ENCODE results near the gene KRT26.

DNA sequence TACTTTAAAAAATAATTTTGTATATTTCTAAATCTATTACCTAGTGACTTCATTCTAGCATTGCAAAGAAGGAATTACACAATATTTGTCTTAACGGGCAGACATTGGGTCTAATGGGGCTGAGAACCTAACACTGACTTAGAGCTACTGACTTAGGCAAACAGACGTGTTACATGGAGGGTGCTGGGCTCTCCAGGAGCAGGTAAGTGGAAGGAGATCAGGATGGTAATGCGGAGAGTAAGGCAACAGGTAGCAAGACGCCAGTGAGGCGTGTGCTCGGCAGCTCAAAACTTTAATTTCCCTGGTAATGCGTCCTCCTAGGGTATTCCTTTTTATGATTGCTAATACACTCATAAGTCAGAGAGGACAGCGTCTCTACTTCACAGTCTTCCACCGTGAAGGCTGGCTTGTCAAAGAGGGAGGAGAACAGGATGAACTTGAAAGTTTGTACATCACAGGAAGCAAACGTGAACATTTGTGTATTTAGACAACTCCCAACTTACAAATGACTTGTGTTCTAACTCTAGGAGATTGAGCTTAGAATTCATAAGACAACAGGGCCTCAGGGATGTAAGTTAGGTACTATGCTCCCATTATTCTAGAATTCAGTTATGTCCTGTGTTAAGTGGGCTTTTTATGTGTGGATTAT lies 23.1 kb upstream of the KRT26 start:
- TF ChIP-seq, protein P1, sequence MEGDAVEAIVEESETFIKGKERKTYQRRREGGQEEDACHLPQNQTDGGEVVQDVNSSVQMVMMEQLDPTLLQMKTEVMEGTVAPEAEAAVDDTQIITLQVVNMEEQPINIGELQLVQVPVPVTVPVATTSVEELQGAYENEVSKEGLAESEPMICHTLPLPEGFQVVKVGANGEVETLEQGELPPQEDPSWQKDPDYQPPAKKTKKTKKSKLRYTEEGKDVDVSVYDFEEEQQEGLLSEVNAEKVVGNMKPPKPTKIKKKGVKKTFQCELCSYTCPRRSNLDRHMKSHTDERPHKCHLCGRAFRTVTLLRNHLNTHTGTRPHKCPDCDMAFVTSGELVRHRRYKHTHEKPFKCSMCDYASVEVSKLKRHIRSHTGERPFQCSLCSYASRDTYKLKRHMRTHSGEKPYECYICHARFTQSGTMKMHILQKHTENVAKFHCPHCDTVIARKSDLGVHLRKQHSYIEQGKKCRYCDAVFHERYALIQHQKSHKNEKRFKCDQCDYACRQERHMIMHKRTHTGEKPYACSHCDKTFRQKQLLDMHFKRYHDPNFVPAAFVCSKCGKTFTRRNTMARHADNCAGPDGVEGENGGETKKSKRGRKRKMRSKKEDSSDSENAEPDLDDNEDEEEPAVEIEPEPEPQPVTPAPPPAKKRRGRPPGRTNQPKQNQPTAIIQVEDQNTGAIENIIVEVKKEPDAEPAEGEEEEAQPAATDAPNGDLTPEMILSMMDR (optimal IDR thresholded peaks at IDR 0.05 in 1 of 3, IDR thresholded peaks at IDR 0.05 in 1 of 3, conservative IDR thresholded peaks at IDR 0.05 in 1 of 3; ENCODE audit: extremely low read depth in 1 of 3, insufficient read depth in 2 of 3, low read length in 3 of 3) = no peak
- no peak for TF ChIP-seq EZH2 (IDR thresholded peaks at IDR 0.05; ENCODE audit: low read length)

All from keratinocyte (primary cell).